NCI-H1092 (cell line): ENCODE measurements around the gene TNIP2.
"Not testable (repeated sequence)": the region's sequence is repeated elsewhere in the genome, so short reads cannot be mapped to it uniquely, and the experiment has no call there.

ENCODE experiments used
- DNase-seq: peaks from one replicate; lab custom pipeline; 2025; lab: John Stamatoyannopoulos, UW

TNIP2 gene

GRCh38 chr4:2794486-2795299 is 38.6 kb upstream of the TNIP2 start:
- no peak for DNase-seq

DNA sequence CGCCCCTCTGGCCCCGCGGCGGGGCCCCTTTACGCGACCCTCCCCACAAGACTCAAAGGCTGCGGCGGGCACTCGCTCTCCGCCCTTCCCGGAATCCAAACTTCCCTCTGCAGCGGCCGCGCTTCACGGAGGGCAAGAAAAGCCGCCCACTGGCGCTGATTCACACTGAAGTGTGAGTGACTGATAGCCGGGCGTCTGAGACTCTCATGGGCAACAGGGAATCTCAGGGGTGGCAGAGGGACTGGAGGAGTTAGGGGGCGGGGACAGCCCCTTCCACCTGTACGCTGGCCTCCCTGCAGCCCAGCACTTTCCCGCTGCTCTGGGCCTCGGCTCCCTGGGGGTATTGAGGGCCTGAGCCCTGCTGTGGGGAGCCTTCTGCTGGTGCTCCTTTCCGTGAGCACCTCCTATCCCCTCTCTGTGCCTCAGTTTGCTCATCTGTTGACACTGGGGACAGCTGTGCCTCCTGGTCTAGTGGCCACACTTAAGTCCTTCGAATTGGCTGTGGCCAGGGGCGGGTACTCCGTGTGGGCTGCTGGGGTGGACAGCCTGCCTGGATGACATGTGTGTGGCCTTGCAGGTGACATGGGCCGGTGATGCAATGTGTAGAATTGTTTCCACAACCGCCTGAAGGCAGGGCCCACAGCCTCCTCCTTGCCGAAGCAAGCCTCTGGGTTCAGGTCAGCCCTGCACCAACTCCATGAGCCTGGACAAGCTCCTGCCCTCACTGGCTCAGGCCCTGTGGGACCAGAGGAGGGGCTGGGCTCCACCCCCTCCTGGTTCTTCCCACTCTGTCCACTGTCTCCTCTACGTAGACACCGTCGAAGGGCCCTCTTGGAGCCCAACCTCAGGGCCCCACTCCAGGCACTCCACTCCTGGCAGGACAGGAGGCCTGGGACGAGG is 37.7 kb upstream of the TNIP2 start:
- DNase-seq = no peak

GRCh38 chr4:2792711-2793585 is 36.8 kb upstream of the TNIP2 start, which contains the start of gene SH3BP2:
Gene SH3BP2 (plus strand): TSS chr4:2793085. CDS start chr4:2820618, 27,533 bp downstream.
- DNase-seq = no peak

GRCh38 chr4:2792396-2792710 is 36.2 kb upstream of the TNIP2 start:
- no peak for DNase-seq

GRCh38 chr4:2791518-2792395 is 35.6 kb upstream of the TNIP2 start:
- DNase-seq = no peak

GRCh38 chr4:2790583-2791517 is 34.7 kb upstream of the TNIP2 start:
- DNase-seq = no peak

GRCh38 chr4:2789793-2790582 is 33.9 kb upstream of the TNIP2 start:
- no peak for DNase-seq

DNA sequence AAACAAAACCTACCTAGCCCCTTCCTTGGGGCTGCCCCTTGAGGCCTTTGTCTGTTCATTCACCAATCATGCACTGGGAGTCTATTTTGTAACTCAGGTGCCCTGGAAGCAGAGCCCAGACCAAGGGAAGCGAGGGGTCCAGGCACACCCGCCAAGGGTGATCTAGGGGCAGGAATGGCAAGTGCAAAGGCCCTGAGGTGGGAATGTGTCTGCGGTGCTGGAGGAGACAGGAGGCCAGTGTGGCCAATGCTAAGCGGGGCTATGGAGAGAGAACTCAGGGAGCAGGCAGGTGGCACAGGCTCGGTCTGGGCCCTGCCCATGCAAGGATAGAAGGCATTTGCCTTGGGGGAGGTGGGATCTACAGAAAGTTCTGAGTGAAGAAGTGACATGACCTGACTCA is 33.2 kb upstream of the TNIP2 start:
- DNase-seq = no peak

- no peak for DNase-seq
Observed at GRCh38 chr4:2788532-2789103, 32.5 kb upstream of the TNIP2 start.

DNA sequence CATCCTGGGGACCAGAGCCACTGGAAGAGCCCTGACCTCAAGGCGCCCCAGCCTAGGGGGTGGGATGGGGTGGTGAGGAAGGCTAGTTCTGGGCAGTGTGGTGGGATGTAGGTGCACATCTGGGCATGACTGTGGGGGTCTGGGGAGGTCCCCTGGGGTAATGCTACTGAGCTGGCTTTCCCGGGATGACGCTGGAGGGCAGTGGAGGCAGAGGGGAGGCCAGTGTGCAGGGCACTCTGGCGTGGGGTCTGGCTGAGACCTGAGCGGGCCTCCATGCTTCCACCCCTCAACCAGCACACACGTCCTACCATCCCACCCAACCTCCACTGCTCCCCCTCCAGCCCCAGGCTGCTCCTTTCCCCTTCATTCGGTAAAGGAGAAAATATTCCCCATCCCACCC is 32.0 kb upstream of the TNIP2 start:
- DNase-seq = no peak

- DNase-seq = no peak
Observed at GRCh38 chr4:2787230-2788100, 31.3 kb upstream of the TNIP2 start.

GRCh38 chr4:2786794-2787229 is 30.7 kb upstream of the TNIP2 start:
- DNase-seq = no peak

DNA sequence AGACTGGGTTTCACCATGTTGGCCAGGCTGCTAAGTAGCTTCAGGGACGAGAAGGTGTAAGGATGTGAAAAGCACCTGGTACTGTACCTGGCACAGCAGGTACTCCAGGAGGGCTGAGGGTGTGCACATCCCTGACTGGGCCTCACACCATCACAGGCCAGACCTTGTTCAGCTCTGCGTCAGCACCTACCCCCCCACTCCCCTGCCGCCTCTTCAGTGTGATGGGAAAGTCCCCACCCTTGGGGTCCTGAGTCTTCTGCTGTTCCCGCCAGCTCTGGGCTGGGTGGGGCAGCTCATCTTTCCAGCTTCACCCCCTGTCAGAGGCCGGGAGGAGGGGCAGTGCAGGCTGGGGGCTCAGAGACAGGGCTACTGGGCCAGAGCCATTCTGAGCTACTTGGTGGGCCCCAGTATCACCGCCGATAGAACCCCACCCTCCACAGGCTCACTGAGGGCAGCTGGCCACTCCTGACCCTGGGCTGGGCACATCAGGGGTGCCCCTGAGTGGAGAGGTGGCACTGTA is 30.1 kb upstream of the TNIP2 start:
- DNase-seq = no peak

DNA sequence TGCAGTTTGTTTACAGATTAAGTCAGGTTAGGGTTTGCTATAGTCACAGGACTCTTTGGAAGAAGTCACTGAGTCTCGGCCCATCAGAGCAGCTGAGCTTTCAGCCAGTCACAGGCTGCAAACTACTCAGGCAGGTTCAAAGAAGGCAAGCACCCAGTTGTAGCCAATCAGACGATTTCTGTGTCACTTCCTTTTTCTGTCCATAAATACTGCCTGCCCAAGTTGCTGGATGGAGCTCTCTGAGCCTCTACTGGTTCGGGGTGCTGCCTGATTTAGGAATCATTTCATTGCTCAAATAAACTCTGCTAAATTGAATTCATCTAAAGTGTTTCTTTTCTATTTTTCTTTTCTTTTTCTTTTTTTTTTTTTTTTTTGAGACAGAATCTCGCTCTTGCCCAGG is 29.5 kb upstream of the TNIP2 start:
- no peak for DNase-seq

DNA sequence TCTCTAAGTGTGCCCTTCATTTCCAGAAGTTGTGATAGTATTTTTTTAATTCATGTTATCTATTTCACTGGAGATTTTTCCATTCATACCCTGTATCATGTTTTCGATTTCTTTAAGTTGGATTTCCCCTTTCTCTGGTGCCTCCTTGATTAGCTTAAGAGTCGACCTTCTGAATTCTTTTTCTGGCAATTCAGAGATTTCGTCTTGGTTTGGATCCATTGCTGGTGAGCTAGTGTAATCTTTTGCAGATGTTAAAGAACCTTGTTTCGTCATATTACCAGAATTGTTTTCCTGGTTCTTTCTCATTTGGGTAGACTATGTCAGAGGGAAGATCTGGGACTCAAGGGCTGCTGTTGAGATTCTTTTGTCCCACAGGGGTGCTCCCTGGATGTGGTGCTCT is 27.7 kb upstream of the TNIP2 start:
- DNase-seq = no peak

DNA sequence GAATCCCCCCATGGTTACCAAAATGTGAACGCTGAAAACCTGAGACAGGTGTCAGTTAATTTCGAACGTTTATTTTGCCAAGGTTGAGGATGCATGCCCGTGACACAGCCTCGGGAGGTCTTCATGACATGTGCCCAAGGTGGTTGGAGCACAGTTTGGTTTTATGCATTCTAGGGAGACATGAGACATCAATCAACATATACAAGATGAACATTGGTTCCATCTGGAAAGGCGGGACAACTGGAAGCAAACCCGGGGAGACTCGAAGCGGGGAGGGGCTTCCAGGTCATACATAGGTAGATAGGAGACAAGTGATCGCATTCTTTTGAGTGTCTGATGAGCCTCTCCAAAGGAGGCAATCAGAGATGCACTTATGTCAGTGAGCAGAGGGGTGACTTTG is 25.8 kb upstream of the TNIP2 start:
- no peak for DNase-seq

- DNase-seq = not testable (repeated sequence)
Observed at GRCh38 chr4:2780643-2781042, 24.5 kb upstream of the TNIP2 start.

DNA sequence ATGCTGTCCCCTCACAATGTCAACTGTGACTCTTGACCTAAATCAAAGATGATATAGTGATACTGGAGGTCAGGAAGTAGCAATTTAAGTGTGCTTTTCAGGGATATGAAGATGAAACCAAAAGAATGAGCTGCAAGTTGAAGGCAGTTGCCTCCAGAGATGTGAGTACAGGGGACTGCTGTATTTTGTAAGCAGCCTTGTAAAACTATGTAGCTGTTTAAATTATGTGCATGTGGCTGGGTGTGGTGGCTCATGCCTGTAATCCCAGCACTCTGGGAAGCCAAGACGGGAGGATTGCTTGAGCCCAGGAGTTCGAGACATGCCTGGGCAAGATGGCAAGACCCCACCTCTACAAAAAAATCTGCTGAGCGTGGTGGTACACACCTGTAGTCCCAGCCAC is 15.1 kb upstream of the TNIP2 start:
- DNase-seq = no peak
